Measurements from ENCODE around the gene RTP5. TPM values are rescaled to one million over a fixed set of nuclear protein-coding genes. Genes with fewer than 3 reads are reported as not detected.

Gene RTP5
- total RNA-seq, 1 experiment from 2014 or later, result not detected

- H3K27me3 ChIP-seq (ENCODE audit: insufficient read depth, low read length), result no peaks in the 10 kb centered on the region
- H2AFZ ChIP-seq (ENCODE audit: low read depth, low read length, poor library complexity, severe bottlenecking), result no peak overlapping the region
- H3K9ac ChIP-seq (ENCODE audit: low read length), result no peak overlapping the region
These were observed 858 bp upstream of the RTP5 start for GRCh38 chr2:241868661-241869081.

More at GRCh38 chr2:241868661-241869081, 858 bp upstream of the RTP5 start:
- H3K9me3 ChIP-seq (ENCODE audit: control insufficient read depth in 1 of 2, insufficient read depth in 1 of 2, low read depth in 1 of 2, low read length in 2 of 2), result peaks cover 0 to 9% of the 10 kb centered on the region in 2 experiments; a peak in 1 of 4 replicates
- H3K9me2 ChIP-seq (ENCODE audit: insufficient read depth), result no peaks in the 10 kb centered on the region
- H3K79me2 ChIP-seq (ENCODE audit: insufficient read depth, low read length), result no peaks in the 10 kb centered on the region
- no peaks in the 10 kb centered on the region for H3K4me1 ChIP-seq (ENCODE audit: control insufficient read depth in 1 of 2, insufficient read depth in 2 of 2, low read length in 2 of 2)
- TF ChIP-seq CTCF (IDR thresholded peaks at IDR 0.05 in 2 of 3, conservative IDR thresholded peaks at IDR 0.05 in 1 of 3; ENCODE audit: borderline replicate concordance in 1 of 3, insufficient read depth in 1 of 3, low read depth in 2 of 3, low read length in 2 of 3) (no peak), ZNF274 (IDR thresholded peaks at IDR 0.05; ENCODE audit: low read depth, low read length) (no peak), REST (IDR thresholded peaks at IDR 0.05; ENCODE audit: low read depth) (no peak), SIN3A (IDR thresholded peaks at IDR 0.05; ENCODE audit: low read depth) (no peak), POLR2A (IDR thresholded peaks at IDR 0.05; ENCODE audit: borderline replicate concordance, extremely low read depth, insufficient read depth, insufficient read length) (no peak), EGR1 (IDR thresholded peaks at IDR 0.05; ENCODE audit: low read depth) (no peak), POLR2AphosphoS5 (IDR thresholded peaks at IDR 0.05; ENCODE audit: low read depth, low read length) (no peak), ATF3 (IDR thresholded peaks at IDR 0.05) (no peak), MAX (IDR thresholded peaks at IDR 0.05) (no peak), ELF1 (IDR thresholded peaks at IDR 0.05; ENCODE audit: borderline replicate concordance, low read depth) (no peak), EZH2phosphoT487 (IDR thresholded peaks at IDR 0.05; ENCODE audit: borderline replicate concordance) (no peak), ZBTB33 (IDR thresholded peaks at IDR 0.05; ENCODE audit: extremely low read depth, insufficient replicate concordance, low read length) (no peak), CBX3 (IDR thresholded peaks at IDR 0.05; ENCODE audit: low read depth) (no peak), TCF7L2 (IDR thresholded peaks at IDR 0.05; ENCODE audit: borderline replicate concordance, extremely low read depth, insufficient read depth, insufficient read length) (no peak), FOSL1 (IDR thresholded peaks at IDR 0.05; ENCODE audit: low read depth) (no peak), SP1 (IDR thresholded peaks at IDR 0.05; ENCODE audit: low read depth) (no peak), EZH2 (IDR thresholded peaks at IDR 0.05) (no peak)
- no peaks in the 10 kb centered on the region for H3K36me3 ChIP-seq (ENCODE audit: control insufficient read depth in 1 of 2, insufficient read depth in 2 of 2, low read length in 2 of 2)
- H3K4me2 ChIP-seq (ENCODE audit: low read length), result no peak overlapping the region
- RAD21 ChIA-PET (ENCODE audit: low non-redundant PET in 1 of 2, low total read pairs in 2 of 2, uncharacterized antibody in 2 of 2, unreplicated experiment in 2 of 2), result no interaction called here
- intact Hi-C loops (cut with micrococcal nuclease), result no loop called here
- CTCF ChIA-PET, result interaction anchor here (1.3 kb wide), 1 partner anchor 31 kb away, joined by 3 read pairs; no protein-coding TSS in a partner anchor
- H4K20me1 ChIP-seq (ENCODE audit: insufficient read depth), result no peaks in the 10 kb centered on the region
- DNase-seq (ENCODE audit: low read depth, low spot score) (no peak), ATAC-seq (no peak)
- no peak overlapping the region for H3K4me3 ChIP-seq (replicated peaks in 1 of 2; ENCODE audit: low read depth in 1 of 2, low read length in 2 of 2)
- H3K27ac ChIP-seq (ENCODE audit: low read depth, low read length), result no peak overlapping the region
- no TSS peak for BruUV-seq (replicated peaks)
- POLR2A ChIA-PET, result no interaction called here

Data from HCT116 (cell line).